HUDEP-2 (cell line): ENCODE measurements around the gene NYAP1.
"Not testable (repeated sequence)": the region's sequence is repeated elsewhere in the genome, so short reads cannot be mapped to it uniquely, and the experiment has no call there.

Experiments used
- DNase-seq, 76 experiments: peaks; one replicate each; lab custom pipeline; 2025; ENCODE audit not compliant: unreplicated experiment in 76 of 76; lab: John Stamatoyannopoulos, UW

NYAP1 gene

GRCh38 chr7:100504887-100505611 is 21.3 kb downstream of the NYAP1 start:
- no peak for DNase-seq

DNA sequence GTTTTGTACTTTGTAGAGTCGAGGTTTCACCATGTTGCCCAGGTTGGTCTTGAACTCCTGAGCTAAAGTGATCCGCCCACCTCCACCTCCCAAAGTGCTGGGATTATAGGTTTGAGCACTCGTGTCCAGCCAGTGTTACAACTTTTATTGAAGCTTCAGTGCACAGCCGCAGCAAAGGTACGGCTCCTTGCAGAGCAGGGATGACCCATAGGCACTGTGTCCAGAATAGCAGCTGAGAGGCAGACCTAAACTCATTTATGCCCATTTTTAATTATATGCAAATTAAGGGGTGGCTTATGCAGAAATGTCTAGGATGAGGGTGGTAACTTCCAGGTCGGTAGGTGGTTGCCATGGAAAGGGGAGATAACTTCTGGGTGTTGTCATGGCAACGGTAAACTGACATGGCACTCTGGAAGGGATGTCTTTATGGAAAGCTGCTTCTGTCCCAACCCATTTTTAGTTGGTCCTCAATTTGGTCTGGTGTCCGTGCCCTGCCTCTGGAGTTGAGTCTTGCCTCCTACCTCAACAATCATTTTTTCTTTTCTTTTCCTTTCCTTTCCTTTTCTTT is 22.7 kb downstream of the NYAP1 start:
- peak in 19 of 76 experiments; percentile 3 to 57 (median 19) for DNase-seq

GRCh38 chr7:100509231-100509630 is 25.5 kb downstream of the NYAP1 start:
- DNase-seq = no peak

- DNase-seq = peak in 72 of 76 experiments; percentile 22 to 93 (median 64)
Observed at GRCh38 chr7:100510437-100511239, 26.9 kb downstream of the NYAP1 start.

- DNase-seq = peak in 4 of 76 experiments; percentile 4 to 36 (median 12)
Observed at GRCh38 chr7:100513212-100513810, 29.6 kb downstream of the NYAP1 start.

- DNase-seq = no peak
Observed at GRCh38 chr7:100515072-100515532, 31.4 kb downstream of the NYAP1 start.

GRCh38 chr7:100516135-100516812 is 32.5 kb downstream of the NYAP1 start:
- DNase-seq = peak in 68 of 76 experiments; percentile 6 to 90 (median 62)

- DNase-seq = no peak
Observed at GRCh38 chr7:100517305-100517704, 33.6 kb downstream of the NYAP1 start.

DNA sequence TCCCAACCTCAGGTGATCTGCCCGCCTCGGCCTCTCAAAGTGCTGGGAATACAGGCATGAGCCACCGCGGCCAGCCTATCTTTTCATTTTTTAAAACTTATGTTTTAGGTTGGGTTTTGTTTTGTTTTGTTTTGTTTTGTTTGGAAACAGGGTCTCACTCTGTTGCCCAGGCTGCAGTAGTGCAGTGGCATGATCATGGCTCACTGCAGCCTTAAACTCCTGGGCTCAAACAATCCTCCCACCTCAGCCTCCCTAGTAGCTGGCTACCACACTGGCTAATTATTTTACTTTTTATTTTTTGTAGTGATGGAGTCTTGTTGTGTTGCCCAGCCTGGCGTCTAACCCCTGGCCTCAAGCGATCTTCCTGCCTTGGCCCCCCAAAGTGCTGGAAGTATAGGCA is 35.9 kb downstream of the NYAP1 start:
- DNase-seq = no peak

DNA sequence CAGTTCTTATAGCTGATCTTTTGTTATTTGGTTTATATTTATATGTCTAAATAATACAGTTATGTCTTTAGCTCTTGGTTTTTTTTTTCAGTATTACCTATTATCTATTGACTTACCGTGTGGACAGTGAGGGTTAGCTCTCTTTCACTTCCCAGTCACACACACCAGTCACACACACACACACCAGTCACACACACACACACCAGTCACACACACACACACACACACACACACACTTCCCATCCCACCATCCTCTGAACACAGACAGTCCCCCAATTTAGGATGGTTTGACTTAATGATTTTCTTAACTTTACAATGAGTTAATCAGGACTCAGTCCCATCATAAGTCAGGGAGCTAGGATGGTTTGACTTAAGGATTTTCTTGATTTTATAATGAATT is 36.4 kb downstream of the NYAP1 start:
- DNase-seq = no peak

- DNase-seq = no peak
Observed at GRCh38 chr7:100521076-100521475, 37.3 kb downstream of the NYAP1 start.

DNA sequence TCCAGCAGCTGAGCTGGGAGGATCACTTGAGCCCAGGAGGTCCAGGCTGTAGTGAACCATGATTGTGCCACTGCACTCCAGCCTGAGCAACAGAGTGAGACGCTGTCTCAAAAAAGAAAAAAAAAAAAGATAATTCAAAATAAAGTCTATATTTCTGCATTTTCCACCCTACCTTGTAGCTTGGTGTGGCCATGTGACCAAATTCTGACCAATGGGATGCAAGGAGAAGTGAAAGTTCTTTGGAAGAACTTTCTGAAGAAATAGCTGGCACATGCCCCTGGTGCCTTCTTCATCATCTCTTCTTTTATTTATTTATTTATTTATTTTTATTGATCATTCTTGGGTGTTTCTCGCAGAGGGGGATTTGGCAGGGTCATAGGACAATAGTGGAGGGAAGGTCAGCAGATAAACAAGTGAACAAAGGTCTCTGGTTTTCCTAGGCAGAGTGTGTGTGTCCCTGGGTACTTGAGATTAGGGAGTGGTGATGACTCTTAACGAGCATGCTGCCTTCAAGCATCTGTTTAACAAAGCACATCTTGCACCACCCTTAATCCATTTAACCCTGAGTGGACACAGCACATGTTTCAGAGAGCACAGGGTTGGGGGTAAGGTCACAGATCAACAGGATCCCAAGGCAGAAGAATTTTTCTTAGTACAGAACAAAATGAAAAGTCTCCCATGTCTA is 38.3 kb downstream of the NYAP1 start:
- peak in 4 of 76 experiments; percentile 24 to 51 (median 31) for DNase-seq

DNA sequence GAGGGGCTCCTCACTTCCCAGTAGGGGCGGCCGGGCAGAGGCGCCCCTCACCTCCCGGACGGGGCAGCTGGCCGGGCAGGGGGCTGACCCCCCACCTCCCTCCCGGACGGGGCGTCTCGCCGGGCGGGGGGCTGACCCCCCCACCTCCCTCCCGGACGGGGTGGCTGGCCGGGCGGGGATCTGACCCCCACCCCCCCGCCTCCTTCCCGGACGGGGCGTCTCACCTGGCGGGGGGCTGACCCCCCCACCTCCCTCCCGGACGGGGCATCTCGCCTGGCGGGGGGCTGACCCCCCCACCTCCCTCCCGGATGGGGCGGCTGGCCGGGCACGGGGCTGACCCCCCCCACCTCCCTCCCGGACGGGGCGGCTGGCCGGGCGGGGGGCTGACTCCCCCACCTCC is 39.5 kb downstream of the NYAP1 start:
- DNase-seq = not testable (repeated sequence)

- DNase-seq = not testable (repeated sequence)
Observed at GRCh38 chr7:100528108-100528866, 44.6 kb downstream of the NYAP1 start.

GRCh38 chr7:100532165-100533022 is 48.7 kb downstream of the NYAP1 start:
- DNase-seq = peak in 51 of 76 experiments; percentile 8 to 76 (median 36)

DNA sequence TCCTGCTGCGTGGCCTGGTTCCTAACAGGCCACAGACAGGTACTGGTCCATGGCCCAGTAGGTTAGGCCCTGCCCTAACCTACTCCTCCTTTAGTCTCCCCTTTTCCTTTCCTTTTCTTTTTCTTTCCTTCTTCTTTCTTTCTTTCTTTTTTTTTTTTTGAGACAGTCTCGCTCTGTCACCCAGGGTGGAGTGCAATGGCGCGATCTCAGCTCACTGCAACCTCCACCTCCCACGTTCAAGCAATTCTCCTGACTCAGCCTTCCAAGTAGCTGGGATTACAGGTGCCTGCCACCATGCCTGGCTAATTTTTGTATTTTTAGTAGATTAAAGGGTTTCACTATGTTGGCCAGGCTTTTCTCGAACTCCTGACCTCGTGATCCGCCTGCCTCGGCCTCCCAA is 52.3 kb downstream of the NYAP1 start:
- DNase-seq = not testable (repeated sequence)

DNA sequence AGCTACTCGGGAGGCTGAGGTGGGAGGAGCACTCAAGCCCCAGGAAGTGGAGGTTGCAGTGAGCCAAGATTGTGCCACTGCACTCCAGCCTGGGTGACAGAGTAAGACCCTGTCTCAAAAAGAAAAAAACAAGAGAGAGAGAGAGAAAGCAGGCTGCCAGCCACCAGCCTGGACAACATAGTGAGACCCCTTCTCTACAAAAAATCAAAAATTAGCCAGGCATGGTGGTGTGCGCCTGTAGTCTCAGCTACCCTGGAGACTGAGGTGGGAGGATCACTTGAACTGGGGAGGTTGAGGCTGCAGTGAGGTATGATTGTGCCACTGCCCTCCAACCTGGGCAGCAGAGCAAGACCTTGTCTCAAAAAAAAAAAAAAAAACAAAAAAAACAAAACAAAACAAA is 53.0 kb downstream of the NYAP1 start:
- not testable (repeated sequence) for DNase-seq

DNA sequence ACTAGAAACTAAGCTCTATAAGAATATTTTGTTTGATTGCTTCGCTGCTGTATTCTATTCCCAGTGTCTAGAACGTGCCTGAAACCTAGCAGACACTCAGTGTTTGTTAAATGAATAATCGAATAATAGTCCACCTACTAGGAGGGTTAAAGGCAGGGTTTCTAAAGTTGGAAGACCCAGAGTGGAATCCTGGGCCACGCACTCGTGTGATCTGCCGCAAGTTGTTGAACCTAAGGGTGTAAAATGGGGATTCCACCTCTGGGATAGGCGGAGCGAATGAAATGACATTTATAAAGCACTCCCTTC is 54.6 kb downstream of the NYAP1 start:
- DNase-seq = no peak
